HG03095 (cell line): ENCODE measurements around the gene CFAP43.
A peak's percentile ranks its signal among the peaks of the same experiment; 100 is the strongest.
"Not testable (repeated sequence)": the region's sequence is repeated elsewhere in the genome, so short reads cannot be mapped to it uniquely, and the experiment has no call there.

Experiments
- ATAC-seq: cut with Tn5 transposase; IDR thresholded peaks from one replicate; pipeline ENCODE4 v1.9.1; 2021; ENCODE audit warnings: moderate library complexity; ENCODE audit not compliant: unreplicated experiment

CFAP43 gene

DNA sequence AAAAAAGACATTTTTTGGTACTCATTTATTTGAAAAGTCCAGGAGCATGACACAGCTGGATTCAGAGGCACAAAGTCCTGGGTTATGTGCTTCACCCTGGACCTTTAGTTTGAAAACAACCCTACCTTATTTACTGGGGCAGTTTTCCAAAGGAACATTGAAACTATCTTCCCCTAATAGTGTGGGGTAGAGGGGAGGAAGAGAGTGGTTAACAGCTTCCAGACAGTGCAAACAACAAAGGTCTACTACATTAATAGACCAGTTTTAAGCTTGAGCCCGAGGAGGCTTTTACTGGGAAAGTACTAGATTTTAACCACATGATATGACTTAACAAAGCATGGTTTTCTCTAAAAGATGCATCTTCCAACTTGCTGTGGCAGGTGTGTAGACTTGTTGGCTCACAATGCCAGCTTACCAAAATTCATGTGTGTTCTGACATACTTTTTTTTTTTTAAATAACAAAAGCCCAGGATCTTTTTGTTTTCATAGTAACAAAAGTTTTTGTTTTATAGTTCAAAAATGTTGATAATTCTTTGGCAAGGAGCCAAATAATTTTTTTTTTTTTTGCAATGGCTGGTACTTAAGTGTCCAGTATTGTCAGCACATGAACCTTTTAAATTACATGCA, 24.3 kb upstream of the CFAP43 start:
- ATAC-seq, result no peak

DNA sequence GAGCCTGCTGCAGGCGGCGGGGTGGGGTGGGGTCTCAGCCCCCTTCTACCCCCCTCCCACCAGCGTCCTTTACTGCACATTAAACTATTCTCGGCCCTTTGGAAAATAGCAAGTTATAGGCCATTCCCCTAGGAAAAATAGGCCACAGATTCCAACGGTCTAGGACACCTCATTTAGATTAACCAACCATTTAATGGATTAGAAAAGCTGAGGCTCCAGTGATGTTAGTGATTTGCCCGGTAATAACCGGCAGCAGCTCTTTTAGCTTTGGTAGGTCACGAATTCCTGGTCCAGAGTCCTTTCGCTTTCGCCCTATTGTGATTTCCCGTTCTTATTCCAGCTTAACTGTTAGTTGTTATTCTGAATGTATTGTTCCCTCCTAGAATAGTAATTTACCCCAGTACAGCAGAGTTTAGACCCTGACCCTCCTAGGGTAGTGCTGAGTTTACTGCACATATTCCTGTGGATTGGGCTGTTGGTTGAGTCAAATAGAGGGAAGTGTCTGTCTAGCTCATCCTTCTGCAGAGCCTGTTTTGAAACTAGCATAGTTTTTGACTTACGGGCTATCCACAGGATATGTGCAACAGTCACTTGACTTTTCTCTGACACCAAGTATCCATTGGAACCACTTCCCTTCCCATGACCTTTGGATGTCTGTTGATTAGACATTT, 23.3 kb upstream of the CFAP43 start:
- peak; percentile 41 for ATAC-seq

- ATAC-seq, result peak; percentile 83
Observed at GRCh38 chr10:104254493-104255310, 22.5 kb upstream of the CFAP43 start, which contains the start of gene GSTO1. TSS of gene GSTO1 (plus strand) at chr10:104254892. CDS start at chr10:104254929, 37 bp downstream.

- ATAC-seq, result no peak
Observed at GRCh38 chr10:104253606-104254410, 21.6 kb upstream of the CFAP43 start.

- ATAC-seq, result no peak
Observed at GRCh38 chr10:104253106-104253505, 20.9 kb upstream of the CFAP43 start.

- no peak for ATAC-seq
Observed at GRCh38 chr10:104252368-104252767, 20.2 kb upstream of the CFAP43 start.

DNA sequence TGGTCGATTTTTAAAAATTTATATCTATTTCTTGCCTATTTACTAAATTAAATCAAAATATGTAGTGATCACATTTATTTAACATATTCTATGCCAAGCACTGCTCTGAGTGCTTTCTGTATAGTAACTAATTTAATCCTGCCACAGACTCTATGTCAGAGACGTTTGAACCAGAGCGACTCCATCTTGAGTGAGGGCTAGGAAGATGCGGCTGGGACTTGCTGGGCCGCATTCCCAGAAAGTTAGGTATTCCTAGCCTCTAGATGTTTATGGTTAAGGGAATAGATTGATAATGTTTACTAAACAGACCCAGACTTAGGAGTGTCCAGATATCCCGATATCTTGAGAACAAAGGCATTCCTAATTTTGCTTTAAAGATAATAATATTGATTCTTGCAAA, 19.3 kb upstream of the CFAP43 start:
- ATAC-seq, result no peak

DNA sequence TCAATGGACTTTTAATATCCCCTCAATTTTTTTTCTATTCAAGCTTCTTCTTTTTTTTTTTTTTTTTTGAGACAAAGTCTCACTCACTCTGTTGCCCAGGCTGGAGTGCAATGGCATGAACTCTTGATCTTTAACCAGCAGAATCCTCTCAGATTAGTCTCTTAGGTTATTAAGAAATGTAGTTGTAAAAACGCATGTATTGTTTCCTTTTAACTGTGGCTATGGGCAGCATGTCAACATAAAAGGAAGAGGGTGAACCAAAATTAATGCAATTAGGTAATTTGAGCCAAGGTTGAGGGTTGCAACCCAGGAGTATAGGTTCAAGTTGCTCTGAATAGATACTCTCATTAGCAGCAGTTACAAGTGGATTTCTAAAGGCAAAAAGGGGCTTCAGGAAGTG, 18.2 kb upstream of the CFAP43 start:
- no peak for ATAC-seq

- ATAC-seq, result not testable (repeated sequence)
Observed at GRCh38 chr10:104248931-104249330, 16.8 kb upstream of the CFAP43 start.

- ATAC-seq, result no peak
Observed at GRCh38 chr10:104247513-104248146, 15.5 kb upstream of the CFAP43 start.

- ATAC-seq, result no peak
Observed at GRCh38 chr10:104246976-104247375, 14.8 kb upstream of the CFAP43 start.

GRCh38 chr10:104245066-104245632, 13.0 kb upstream of the CFAP43 start:
- ATAC-seq, result no peak

GRCh38 chr10:104243512-104243911, 11.3 kb upstream of the CFAP43 start:
- no peak for ATAC-seq

GRCh38 chr10:104243009-104243408, 10.8 kb upstream of the CFAP43 start:
- not testable (repeated sequence) for ATAC-seq

- ATAC-seq, result no peak
Observed at GRCh38 chr10:104242545-104242944, 10.4 kb upstream of the CFAP43 start.

DNA sequence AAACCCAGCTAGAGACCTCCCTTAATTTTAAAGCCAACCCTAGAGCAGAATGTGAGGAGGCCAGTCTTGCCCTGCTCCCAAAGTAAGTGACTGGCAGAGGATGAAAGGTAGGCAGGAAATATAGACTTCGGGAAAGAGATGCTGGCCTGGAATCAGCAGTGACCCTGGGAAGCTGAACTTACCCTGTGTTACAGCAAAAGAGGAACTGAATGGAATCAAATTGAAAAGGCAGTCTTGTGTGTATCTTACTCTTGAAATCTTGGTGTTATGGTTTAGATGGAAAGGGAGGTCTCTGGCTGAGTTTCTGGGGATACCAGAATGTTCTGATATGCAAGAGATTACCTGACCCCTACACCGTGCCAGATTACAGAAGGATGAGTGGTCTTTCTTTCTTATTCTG, 7.9 kb upstream of the CFAP43 start:
- no peak for ATAC-seq

GRCh38 chr10:104235801-104236200, 3.6 kb upstream of the CFAP43 start:
- no peak for ATAC-seq

DNA sequence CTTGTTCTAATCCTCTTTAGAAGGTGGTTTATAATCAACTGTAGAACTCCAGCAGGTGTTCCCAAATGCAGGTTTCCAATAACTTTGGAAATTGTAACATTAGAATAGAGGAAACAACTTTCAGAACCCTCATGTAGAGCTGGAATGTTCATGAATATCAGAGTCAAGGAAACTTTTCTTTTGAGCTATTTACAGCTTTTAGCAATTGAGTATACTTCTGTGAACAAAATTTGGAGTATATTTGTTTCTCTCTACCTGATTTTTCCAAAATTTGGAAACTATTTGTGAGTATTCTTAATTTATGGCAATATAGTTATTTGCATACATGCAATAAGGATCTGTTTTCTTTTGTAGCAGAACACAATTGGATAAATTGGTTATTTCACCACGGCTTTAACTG, 2.8 kb upstream of the CFAP43 start:
- no peak for ATAC-seq

GRCh38 chr10:104233817-104234216, 1.7 kb upstream of the CFAP43 start:
- ATAC-seq, result no peak

DNA sequence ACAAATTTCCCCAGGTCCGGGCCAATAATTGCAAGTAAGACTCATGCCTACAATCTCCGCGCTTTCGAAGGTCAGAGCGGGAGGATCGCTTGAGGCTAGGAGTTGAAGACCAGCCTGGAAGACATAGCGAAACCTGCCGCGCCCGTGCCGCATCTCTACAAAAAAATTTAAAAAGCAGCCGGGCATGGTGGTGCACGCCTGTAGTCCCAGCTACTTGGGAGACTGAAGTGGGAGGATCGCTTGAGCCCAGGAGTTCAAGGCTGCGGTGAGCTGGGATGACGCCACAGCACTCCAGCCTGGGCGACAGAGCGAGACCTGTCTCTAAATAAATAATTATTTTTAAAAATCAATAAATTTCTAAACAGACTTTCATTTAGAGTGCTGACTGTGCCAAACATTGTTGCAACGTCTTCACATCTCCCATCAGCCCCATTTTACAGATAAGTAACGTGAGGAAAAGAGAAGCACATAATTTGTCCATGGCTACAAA, 494 bp upstream of the CFAP43 start:
- ATAC-seq, result peak; percentile 18
